Transverse colon (tissue), 4 donors: ENCODE data around the gene S100A3. TPM values are rescaled to one million over a fixed set of nuclear protein-coding genes. Genes with fewer than 3 reads are reported as not detected.
A peak's percentile ranks its signal among the peaks of the same experiment; 100 is the strongest.

ENCODE experiments used
- DNase-seq: peaks from one replicate; pipeline ENCODE4 v3.0.0-alpha.2; 2019
- H3K27ac ChIP-seq, 4 donors: fragments of 200-600 bp; sonication (generic); 2 replicates each; pipeline ENCODE4 v1.5.1; 2016 to 2018; ENCODE audit warnings: inconsistent platforms in 4 of 4
- H3K27me3 ChIP-seq: fragments of 200-600 bp; sonication (generic); 2 replicates; pipeline ENCODE4 v1.5.1; 2017; ENCODE audit warnings: inconsistent platforms
- H3K36me3 ChIP-seq, 4 donors: fragments of 200-600 bp; sonication (generic); 2 replicates each; pipeline ENCODE4 v1.5.1; 2017 to 2019; ENCODE audit warnings: inconsistent platforms in 4 of 4
- H3K4me1 ChIP-seq, 4 donors: fragments of 200-600 bp; sonication (generic); 2 replicates each; pipeline ENCODE4 v1.5.1; 2017 to 2020; ENCODE audit warnings: inconsistent platforms in 4 of 4
- H3K4me3 ChIP-seq, 4 donors: fragments of 200-600 bp; sonication (generic); 1 replicate in 1 of 4; 2 replicates in 3 of 4; pipeline versions ENCODE4 v1.5.1 to v1.6.1; 2017 to 2019; ENCODE audit warnings: inconsistent platforms in 4 of 4
- H3K9me3 ChIP-seq, 2 donors: fragments of 200-600 bp; sonication (generic); 2 replicates each; pipeline ENCODE4 v1.5.1; 2017 to 2019; ENCODE audit warnings: inconsistent platforms in 2 of 2
- EP300 ChIP-seq: sonication (generic); formaldehyde crosslinking; IDR thresholded peaks from one replicate; pipeline ENCODE4 v1.6.1; 2017; ENCODE audit warnings: antibody characterized with exemption, low read depth
- POLR2A ChIP-seq: fragments of 450-650 bp; IDR thresholded peaks from one replicate; pipeline ENCODE4 v1.6.1; 2016; ENCODE audit warnings: antibody characterized with exemption, mild to moderate bottlenecking, moderate library complexity
- POLR2AphosphoS5 ChIP-seq, 3 donors: sonication (generic); formaldehyde crosslinking; IDR thresholded peaks; one replicate each; pipeline ENCODE4 v1.6.1; 2016; ENCODE audit warnings: antibody characterized with exemption in 3 of 3
- WGBS, 2 donors: methylation state at CpG; one replicate each; pipeline ENCODE4 v1.1.5; 2018; ENCODE audit warnings: low coverage in 1 of 2; 5-methylcytosine and 5-hydroxymethylcytosine counted together
- in situ Hi-C, 4 donors: fragments of 200-750 bp; cut with MboI; loops; one replicate each; pipeline versions ENCODE4 v1.15.0 to v1.15.1; 2017; ENCODE audit warnings: low sequenced_read_pairs in 3 of 4, low pct_ligation_motif_present in 1 of 4, low pct_unique_long_range_greater_than_20kb in 1 of 4
- intact Hi-C: fragments of 100-400 bp; cut with DNase I; formaldehyde crosslinking; loops from one replicate; pipeline ENCODE4 v1.15.1; 2023; ENCODE audit warnings: low total_unique reads
- total RNA-seq, 4 donors: library from RNA; depleted of rRNA; stranded (reverse); fragments of >200 nt; gene quantifications; one replicate each; pipeline ENCODE4 v1.1.0, GENCODE V29; 2016
- TF ChIP-seq, protein P1 (sequence below), 5 experiments: fragments of 200-600 bp in 3 of 5; fragments of 450-650 bp in 2 of 5; sonication (generic) in 3 of 5; IDR thresholded peaks; 1 replicate in 2 of 5; 2 replicates in 3 of 5; pipeline ENCODE4 v1.5.1; 2016 to 2017; ENCODE audit warnings: antibody characterized with exemption in 5 of 5, inconsistent platforms in 3 of 5, mild to moderate bottlenecking in 2 of 5, moderate library complexity in 1 of 5

S100A3 gene
- total RNA-seq, 4 donors from 2014 or later, result 0.64 TPM; not detected in 3

DNA sequence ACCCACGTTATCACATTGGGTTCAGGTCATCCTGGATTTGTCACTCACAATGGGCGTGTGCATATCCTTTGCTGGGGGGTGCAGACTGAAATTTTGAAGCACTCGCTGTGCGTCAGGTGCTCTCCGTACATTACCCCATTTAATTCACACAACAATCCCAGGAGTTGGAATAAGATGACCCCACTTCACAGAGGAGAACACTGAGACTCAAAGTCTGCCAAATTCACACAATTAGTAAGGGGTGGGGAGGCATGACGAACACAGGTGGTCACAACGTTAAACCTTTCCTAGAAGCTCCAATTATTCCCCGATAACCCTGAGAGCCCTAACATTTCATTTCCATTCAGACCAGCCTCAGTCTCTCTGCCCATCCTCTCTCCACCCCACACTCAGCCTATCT lies 20.4 kb upstream of the S100A3 start:
- H3K27me3 ChIP-seq, result no peaks in the 10 kb centered on the region
- H3K4me1 ChIP-seq, result peaks cover 34 to 59% (median 40%) of the 10 kb centered on the region in 4 donors
- H3K27ac ChIP-seq, result no peak overlapping the region
- H3K36me3 ChIP-seq, result no peaks in the 10 kb centered on the region
- H3K4me3 ChIP-seq, result no peak overlapping the region
- WGBS, 2 donors, result 60 to 85% methylated on average over 1 to 8 of the region's 8 CpGs
- TF ChIP-seq, protein P1, sequence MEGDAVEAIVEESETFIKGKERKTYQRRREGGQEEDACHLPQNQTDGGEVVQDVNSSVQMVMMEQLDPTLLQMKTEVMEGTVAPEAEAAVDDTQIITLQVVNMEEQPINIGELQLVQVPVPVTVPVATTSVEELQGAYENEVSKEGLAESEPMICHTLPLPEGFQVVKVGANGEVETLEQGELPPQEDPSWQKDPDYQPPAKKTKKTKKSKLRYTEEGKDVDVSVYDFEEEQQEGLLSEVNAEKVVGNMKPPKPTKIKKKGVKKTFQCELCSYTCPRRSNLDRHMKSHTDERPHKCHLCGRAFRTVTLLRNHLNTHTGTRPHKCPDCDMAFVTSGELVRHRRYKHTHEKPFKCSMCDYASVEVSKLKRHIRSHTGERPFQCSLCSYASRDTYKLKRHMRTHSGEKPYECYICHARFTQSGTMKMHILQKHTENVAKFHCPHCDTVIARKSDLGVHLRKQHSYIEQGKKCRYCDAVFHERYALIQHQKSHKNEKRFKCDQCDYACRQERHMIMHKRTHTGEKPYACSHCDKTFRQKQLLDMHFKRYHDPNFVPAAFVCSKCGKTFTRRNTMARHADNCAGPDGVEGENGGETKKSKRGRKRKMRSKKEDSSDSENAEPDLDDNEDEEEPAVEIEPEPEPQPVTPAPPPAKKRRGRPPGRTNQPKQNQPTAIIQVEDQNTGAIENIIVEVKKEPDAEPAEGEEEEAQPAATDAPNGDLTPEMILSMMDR (IDR thresholded peaks at IDR 0.05), result no peak
- no peak for TF ChIP-seq POLR2A
- TF ChIP-seq EP300, result no peak
- no peak for TF ChIP-seq POLR2AphosphoS5 (IDR thresholded peaks at IDR 0.05)
- intact Hi-C loops, result loop anchor here (5.0 kb wide), 1 partner anchor 57 kb away; no protein-coding TSS in a partner anchor
- H3K9me3 ChIP-seq, result no peaks in the 10 kb centered on the region
- no peak for DNase-seq
- in situ Hi-C loops, result loop anchor here in 2 of 4 donors (5.0 kb wide), 1 partner anchor 57 kb away; no protein-coding TSS in a partner anchor

DNA sequence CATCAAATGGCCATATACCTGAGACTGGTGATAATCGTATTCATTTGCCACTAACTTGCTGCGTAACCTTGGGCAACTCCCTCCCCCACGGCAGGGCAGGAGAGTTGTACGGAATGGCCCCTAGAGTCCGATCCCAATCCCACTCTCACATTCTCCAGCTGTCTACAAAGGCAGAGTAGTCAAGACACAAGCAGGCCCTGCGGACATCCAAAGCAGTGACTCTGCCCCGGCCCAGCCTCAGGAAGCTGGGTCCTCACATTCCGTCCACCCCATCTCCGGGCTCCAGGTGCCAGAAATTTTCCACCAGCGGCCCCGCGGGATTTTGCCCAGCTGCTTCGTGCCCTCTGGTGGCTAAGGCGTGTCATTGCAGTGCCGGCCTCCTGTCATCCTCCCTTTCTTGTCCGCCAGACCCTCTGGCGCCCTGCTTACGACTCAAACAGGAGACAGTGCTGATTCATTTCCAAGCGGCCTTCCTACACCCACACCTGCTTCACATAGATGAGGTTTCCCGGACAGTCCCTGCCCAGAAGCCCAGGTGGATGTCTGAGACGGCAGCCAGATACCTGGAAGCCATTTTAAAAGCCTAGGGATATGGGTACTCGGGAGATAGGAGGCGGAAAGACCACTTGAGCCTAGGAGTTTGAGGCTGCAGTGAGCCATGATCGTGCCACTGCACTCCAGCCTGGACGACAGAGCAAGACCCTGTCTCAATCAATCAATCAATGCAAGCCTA lies 19.5 kb upstream of the S100A3 start:
- peak; percentile 32 for TF ChIP-seq POLR2A
- peak in 2 of 3 donors; percentile 44 to 51 for TF ChIP-seq POLR2AphosphoS5 (IDR thresholded peaks at IDR 0.05)
- TF ChIP-seq, protein P1 (IDR thresholded peaks at IDR 0.05), result peak; percentile 99 to 100 (median 99)
- no peak for TF ChIP-seq EP300
- Histone ChIP-seq H3K36me3 (no peaks in the 10 kb centered on the region), H3K9me3 (no peaks in the 10 kb centered on the region), H3K27me3 (no peaks in the 10 kb centered on the region), H3K4me1 (peaks cover 34 to 58% (median 40%) of the 10 kb centered on the region in 4 donors), H3K27ac (peak overlapping the region; percentile 93 to 97 (median 94)), H3K4me3 (peak overlapping the region in 2 of 4 donors; percentile 8 to 34)
- 8% methylated on average over 25 of the region's 25 CpGs; no CpG with 5 or more reads in 1 of the 2 donors for WGBS, 2 donors
- peak; percentile 92 for DNase-seq
- in situ Hi-C loops (loop anchor here in 2 of 4 donors (5.0 kb wide), 1 partner anchor 56 kb away; no protein-coding TSS in a partner anchor), intact Hi-C loops (loop anchor here (1.0 to 5.0 kb wide), 2 partner anchors 35 to 56 kb away; no protein-coding TSS in a partner anchor)

DNA sequence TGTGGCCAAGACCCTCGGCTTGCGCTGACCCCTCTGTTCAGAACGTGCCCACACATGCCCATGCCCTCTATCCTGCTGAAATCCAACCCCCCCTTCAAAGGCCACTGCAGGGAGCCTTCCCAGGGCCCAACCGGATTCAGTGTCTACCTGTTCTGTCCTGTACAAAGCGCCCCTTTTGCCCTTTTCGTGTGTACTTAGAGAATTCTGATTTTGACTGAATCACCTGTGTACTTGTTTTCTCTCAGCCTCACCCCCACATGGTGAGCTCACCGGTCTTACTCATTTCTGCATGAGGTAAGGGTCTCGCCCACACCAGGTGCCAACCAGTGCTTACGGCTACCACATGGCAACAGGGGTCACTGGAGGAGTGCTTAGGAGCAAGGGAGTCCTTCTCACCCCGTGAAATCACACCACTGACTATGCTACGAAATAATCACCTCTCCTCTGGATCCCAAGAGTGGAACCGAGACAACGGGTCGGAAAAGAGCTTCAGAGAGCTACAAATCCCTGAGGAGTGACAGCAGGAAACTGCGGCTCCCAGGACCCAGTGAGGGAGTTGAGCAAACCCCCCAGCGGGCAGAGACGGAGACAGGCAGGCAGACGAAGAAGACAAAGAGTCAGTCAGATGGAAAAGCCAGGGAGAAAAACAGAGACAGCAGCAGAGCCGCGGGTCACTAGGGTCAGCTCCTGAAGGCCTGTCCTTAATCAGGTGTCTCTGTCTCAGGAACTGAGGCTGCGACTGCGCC lies 18.7 kb upstream of the S100A3 start:
- TF ChIP-seq EP300 (no peak), POLR2A (no peak), POLR2AphosphoS5 (IDR thresholded peaks at IDR 0.05) (no peak)
- TF ChIP-seq, protein P1 (IDR thresholded peaks at IDR 0.05), result no peak
- in situ Hi-C loops (loop anchor here in 2 of 4 donors (5.0 kb wide), 1 partner anchor 55 kb away; no protein-coding TSS in a partner anchor), intact Hi-C loops (loop anchor here (1.0 to 5.0 kb wide), 2 partner anchors 34 to 55 kb away; no protein-coding TSS in a partner anchor)
- peaks cover 33 to 50% (median 38%) of the 10 kb centered on the region in 4 donors for H3K4me1 ChIP-seq
- H3K9me3 ChIP-seq, result no peaks in the 10 kb centered on the region
- H3K36me3 ChIP-seq, result no peaks in the 10 kb centered on the region
- H3K27ac ChIP-seq, result peak overlapping the region; percentile 93 to 97 (median 94)
- H3K4me3 ChIP-seq, result peak overlapping the region in 2 of 4 donors; percentile 8 to 34
- 79 to 86% methylated on average over 10 to 22 of the region's 22 CpGs for WGBS, 2 donors
- no peak for DNase-seq
- H3K27me3 ChIP-seq, result no peaks in the 10 kb centered on the region
